H9 (cell line): Measurements from ENCODE around the gene DLX2. TPM values are rescaled to one million over a fixed set of nuclear protein-coding genes. Genes with fewer than 3 reads are reported as not detected.

Source experiments
- DNase-seq: peaks from one replicate; pipeline ENCODE4 v3.0.0-alpha.2; 2017
- H2AFZ ChIP-seq: one replicate; pipeline ENCODE4 v1.6.1; 2013; ENCODE audit warnings: mild to moderate bottlenecking, low read length, control low read depth, moderate library complexity
- H2AK5ac ChIP-seq: 2 replicates; pipeline ENCODE4 v1.6.1; 2013; ENCODE audit warnings: low read length, control low read depth, mixed read lengths; ENCODE audit not compliant: insufficient read length
- H2BK120ac ChIP-seq: one replicate; pipeline ENCODE4 v1.6.1; 2013; ENCODE audit warnings: low read depth, mild to moderate bottlenecking, low read length, control low read depth, inconsistent platforms; ENCODE audit not compliant: poor library complexity, severe bottlenecking
- H2BK12ac ChIP-seq: 2 replicates; pipeline ENCODE4 v1.6.1; 2013; ENCODE audit warnings: low read length, control low read depth, mixed read lengths, low read depth; ENCODE audit not compliant: insufficient read length
- H2BK15ac ChIP-seq: 2 replicates; pipeline ENCODE4 v1.6.1; 2013; ENCODE audit warnings: low read depth, low read length, control low read depth
- H2BK20ac ChIP-seq: one replicate; pipeline ENCODE4 v1.6.1; 2013; ENCODE audit warnings: low read depth, mild to moderate bottlenecking, low read length, control low read depth, inconsistent platforms; ENCODE audit not compliant: poor library complexity, severe bottlenecking
- H2BK5ac ChIP-seq: 2 replicates; pipeline ENCODE4 v1.6.1; 2013; ENCODE audit warnings: low read length, control low read depth, mixed read lengths; ENCODE audit not compliant: insufficient read length
- H3K14ac ChIP-seq: 2 replicates; pipeline ENCODE4 v1.6.1; 2013; ENCODE audit warnings: low read length, control low read depth; ENCODE audit not compliant: insufficient read depth
- H3K18ac ChIP-seq: 2 replicates; pipeline ENCODE4 v1.6.1; 2013; ENCODE audit warnings: low read depth, mild to moderate bottlenecking, mixed read lengths, low read length, control low read depth; ENCODE audit not compliant: insufficient read length
- H3K23ac ChIP-seq: 2 replicates; pipeline ENCODE4 v1.6.1; 2013; ENCODE audit warnings: low read length, control low read depth, mixed read lengths, low read depth; ENCODE audit not compliant: insufficient read length
- H3K23me2 ChIP-seq: 2 replicates; pipeline ENCODE4 v1.6.1; 2013; ENCODE audit warnings: low read depth, mild to moderate bottlenecking, mixed read lengths, low read length, control low read depth; ENCODE audit not compliant: insufficient read length, poor library complexity, severe bottlenecking
- H3K27ac ChIP-seq: 2 replicates; pipeline ENCODE4 v1.5.1; 2013; ENCODE audit warnings: low read length, control low read depth, mixed read lengths, low read depth; ENCODE audit not compliant: insufficient read length
- H3K27me3 ChIP-seq: 2 replicates; pipeline ENCODE4 v1.6.1; 2013; ENCODE audit warnings: low read length, control low read depth, inconsistent platforms; ENCODE audit not compliant: insufficient read depth
- H3K4ac ChIP-seq: 2 replicates; pipeline ENCODE4 v1.6.1; 2013; ENCODE audit warnings: low read depth, mild to moderate bottlenecking, control low read depth, inconsistent platforms, low read length, moderate library complexity
- H3K4me1 ChIP-seq: 2 replicates; pipeline ENCODE4 v1.6.1; 2013; ENCODE audit warnings: low read length, control low read depth, inconsistent platforms; ENCODE audit not compliant: insufficient read depth
- H3K4me2 ChIP-seq: 2 replicates; pipeline ENCODE4 v1.6.1; 2013; ENCODE audit warnings: low read length, control low read depth, mixed read lengths; ENCODE audit not compliant: insufficient read length, insufficient read depth
- H3K56ac ChIP-seq: 2 replicates; pipeline ENCODE4 v1.6.1; 2013; ENCODE audit warnings: low read depth, mild to moderate bottlenecking, mixed read lengths, low read length, control low read depth; ENCODE audit not compliant: insufficient read length
- H3K79me1 ChIP-seq: 2 replicates; pipeline ENCODE4 v1.6.1; 2013; ENCODE audit warnings: low read depth, mild to moderate bottlenecking, moderate library complexity, low read length, control low read depth, inconsistent platforms; ENCODE audit not compliant: insufficient read depth, poor library complexity, severe bottlenecking
- H3K79me2 ChIP-seq: 2 replicates; pipeline ENCODE4 v1.6.1; 2013; ENCODE audit warnings: low read length, control low read depth, inconsistent platforms; ENCODE audit not compliant: insufficient read depth
- H3K9ac ChIP-seq: 2 replicates; pipeline ENCODE4 v1.6.1; 2013; ENCODE audit warnings: low read length, control low read depth, mixed read lengths; ENCODE audit not compliant: insufficient read length; ENCODE audit errors: extremely low read depth
- H3K9me3 ChIP-seq: one replicate; pipeline ENCODE4 v1.6.1; 2013; ENCODE audit warnings: low read depth, low read length, inconsistent platforms; ENCODE audit not compliant: control insufficient read depth
- H3T11ph ChIP-seq: one replicate; pipeline ENCODE4 v1.6.1; 2013; ENCODE audit warnings: mild to moderate bottlenecking, low read length, control low read depth, inconsistent platforms
- H4K20me1 ChIP-seq: one replicate; pipeline ENCODE4 v1.6.1; 2013; ENCODE audit not compliant: control insufficient read depth, insufficient read length, insufficient read depth
- H4K5ac ChIP-seq: 2 replicates; pipeline ENCODE4 v1.6.1; 2013; ENCODE audit warnings: low read depth, mild to moderate bottlenecking, mixed read lengths, low read length, control low read depth; ENCODE audit not compliant: insufficient read length
- H4K8ac ChIP-seq: replicated peaks from 2 replicates; pipeline ENCODE4 v1.6.1; 2013; ENCODE audit warnings: low read length, control low read depth, mixed read lengths, low read depth; ENCODE audit not compliant: insufficient read length
- H4K91ac ChIP-seq: 2 replicates; pipeline ENCODE4 v1.6.1; 2013; ENCODE audit warnings: low read depth, mild to moderate bottlenecking, moderate library complexity, mixed read lengths, low read length, control low read depth; ENCODE audit not compliant: insufficient read length
- H3K27ac Mint-ChIP-seq, 3 experiments: 2 replicates in 2 of 3; 3 replicates in 1 of 3; pipeline ENCODE4 v1.8.0; 2020 to 2021; ENCODE audit warnings: mixed read lengths in 3 of 3, mild to moderate bottlenecking in 1 of 3, moderate library complexity in 1 of 3
- H3K27me3 Mint-ChIP-seq: 2 replicates; pipeline ENCODE4 v1.8.0; 2021; ENCODE audit warnings: low read depth, mild to moderate bottlenecking, moderate library complexity, mixed read lengths
- H3K36me3 Mint-ChIP-seq, 3 experiments: 2 replicates in 2 of 3; 3 replicates in 1 of 3; pipeline ENCODE4 v1.8.0; 2020 to 2021; ENCODE audit warnings: low read depth in 3 of 3, mixed read lengths in 3 of 3; ENCODE audit not compliant: insufficient read depth in 1 of 3
- H3K4me1 Mint-ChIP-seq, 2 experiments: 2 replicates each; pipeline ENCODE4 v1.8.0; 2020; ENCODE audit warnings: mixed read lengths in 2 of 2
- H3K4me3 Mint-ChIP-seq, 2 experiments: 2 replicates in 1 of 2; 3 replicates in 1 of 2; pipeline ENCODE4 v1.8.0; 2020 to 2021; ENCODE audit warnings: mild to moderate bottlenecking in 2 of 2, mixed read lengths in 2 of 2, moderate library complexity in 1 of 2
- H3K9me3 Mint-ChIP-seq, 2 experiments: 2 replicates in 1 of 2; 3 replicates in 1 of 2; pipeline ENCODE4 v1.8.0; 2020; ENCODE audit warnings: mild to moderate bottlenecking in 2 of 2, mixed read lengths in 2 of 2, moderate library complexity in 1 of 2
- WGBS: extraction: QIAGEN DNeasy Blood & Tissue Kit; methylation state at CpG from one replicate; pipeline ENCODE4 v1.1.7; 2013; ENCODE audit warnings: missing lambda C conversion rate, low lambda C conversion rate, mixed read lengths; ENCODE audit not compliant: insufficient read length; ENCODE audit errors: extremely low coverage; 5-methylcytosine and 5-hydroxymethylcytosine counted together
- total RNA-seq: library from RNA; stranded (reverse); gene quantifications from 2 replicates; pipeline ENCODE4 v1.2.1, GENCODE V29; 2021
- TF ChIP-seq, protein P1 (sequence below): fragments of 200-600 bp; sonication (generic); conservative IDR thresholded peaks from 3 replicates; pipeline ENCODE4 v1.8.0; 2021; ENCODE audit warnings: antibody characterized with exemption, mild to moderate bottlenecking

The DLX2 gene
- total RNA-seq, 1 experiment from 2014 or later: not detected

DNA sequence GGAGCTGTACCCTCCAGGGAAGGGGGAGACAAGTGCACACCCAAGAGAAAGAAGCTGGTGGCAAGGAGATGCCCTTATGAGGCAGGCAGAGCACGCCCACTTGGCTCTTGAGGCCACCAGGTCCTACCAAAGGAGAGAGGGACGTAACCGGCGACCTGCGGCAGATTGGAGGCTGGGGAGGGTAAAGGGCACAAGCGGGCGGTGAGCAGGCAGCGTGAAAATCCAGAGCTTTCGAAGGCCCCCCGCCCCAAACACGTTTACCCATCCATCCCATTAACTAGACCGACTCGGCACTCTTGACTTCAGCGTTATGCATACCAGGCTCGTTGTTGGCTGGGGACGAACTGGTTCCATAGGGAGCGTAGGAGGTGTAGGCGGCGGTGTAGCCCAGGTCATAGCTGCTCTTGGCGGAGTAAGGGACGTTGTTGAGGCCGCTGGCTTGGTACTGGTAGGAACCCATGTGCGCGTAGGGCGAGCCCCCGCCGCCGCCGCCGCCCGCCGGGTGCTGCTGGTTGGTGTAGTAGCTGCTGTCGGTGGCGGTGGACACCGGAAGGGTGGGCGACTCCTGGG, 794 bp downstream of the DLX2 start:
- Mint-ChIP-seq H3K9me3 (peaks cover 3 to 9% of the 10 kb centered on the region in 2 experiments; a peak in 4 of 5 replicates), H3K4me1 (peaks cover 37 to 51% of the 10 kb centered on the region in 2 experiments), H3K4me3 (peak overlapping the region; percentile 62 to 80), H3K36me3 (peaks cover 0 to 2% (median 1%) of the 10 kb centered on the region in 3 experiments; a peak in 2 of 7 replicates), H3K27ac (peak overlapping the region in 1 of 3 experiments; percentile 57; a peak in 2 of 7 replicates), H3K27me3 (peaks cover 100% of the 10 kb centered on the region)
- H3K9me3 ChIP-seq: no peaks in the 10 kb centered on the region
- H3K56ac ChIP-seq: no peak overlapping the region
- peak overlapping the region; percentile 51 for H3K4me2 ChIP-seq
- H2AFZ ChIP-seq: no peak overlapping the region
- H2BK15ac ChIP-seq: no peak overlapping the region
- H2BK12ac ChIP-seq: no peak overlapping the region
- no CpG with 5 or more reads among the region's 36 CpGs for whole genome bisulfite sequencing
- H3K4me1 ChIP-seq: no peaks in the 10 kb centered on the region
- H2AK5ac ChIP-seq: no peak overlapping the region
- no peak overlapping the region for H3K9ac ChIP-seq
- H3K27me3 ChIP-seq: peaks cover 86% of the 10 kb centered on the region
- no peak overlapping the region for H3K23ac ChIP-seq
- no peak overlapping the region for H2BK20ac ChIP-seq
- DNase-seq: no peak
- no peak overlapping the region for H4K91ac ChIP-seq
- no peak overlapping the region for H3K18ac ChIP-seq
- no peak overlapping the region for H2BK120ac ChIP-seq
- H4K20me1 ChIP-seq: no peaks in the 10 kb centered on the region
- no peak overlapping the region for H4K8ac ChIP-seq
- H3K79me2 ChIP-seq: no peaks in the 10 kb centered on the region
- no peaks in the 10 kb centered on the region for H3K79me1 ChIP-seq
- no peak overlapping the region for H4K5ac ChIP-seq
- no peak overlapping the region for H3K27ac ChIP-seq
- peaks cover 27% of the 10 kb centered on the region for H3K23me2 ChIP-seq
- no peak overlapping the region for H2BK5ac ChIP-seq
- no peak overlapping the region for H3K14ac ChIP-seq
- H3K4ac ChIP-seq: no peak overlapping the region
- TF ChIP-seq, protein P1, sequence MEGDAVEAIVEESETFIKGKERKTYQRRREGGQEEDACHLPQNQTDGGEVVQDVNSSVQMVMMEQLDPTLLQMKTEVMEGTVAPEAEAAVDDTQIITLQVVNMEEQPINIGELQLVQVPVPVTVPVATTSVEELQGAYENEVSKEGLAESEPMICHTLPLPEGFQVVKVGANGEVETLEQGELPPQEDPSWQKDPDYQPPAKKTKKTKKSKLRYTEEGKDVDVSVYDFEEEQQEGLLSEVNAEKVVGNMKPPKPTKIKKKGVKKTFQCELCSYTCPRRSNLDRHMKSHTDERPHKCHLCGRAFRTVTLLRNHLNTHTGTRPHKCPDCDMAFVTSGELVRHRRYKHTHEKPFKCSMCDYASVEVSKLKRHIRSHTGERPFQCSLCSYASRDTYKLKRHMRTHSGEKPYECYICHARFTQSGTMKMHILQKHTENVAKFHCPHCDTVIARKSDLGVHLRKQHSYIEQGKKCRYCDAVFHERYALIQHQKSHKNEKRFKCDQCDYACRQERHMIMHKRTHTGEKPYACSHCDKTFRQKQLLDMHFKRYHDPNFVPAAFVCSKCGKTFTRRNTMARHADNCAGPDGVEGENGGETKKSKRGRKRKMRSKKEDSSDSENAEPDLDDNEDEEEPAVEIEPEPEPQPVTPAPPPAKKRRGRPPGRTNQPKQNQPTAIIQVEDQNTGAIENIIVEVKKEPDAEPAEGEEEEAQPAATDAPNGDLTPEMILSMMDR: no peak
- H3T11ph ChIP-seq: no peak overlapping the region
